Adrenal gland (tissue), 12 donors: Measurements from ENCODE around the gene HMOX2. TPM values are rescaled to one million over a fixed set of nuclear protein-coding genes. Genes with fewer than 3 reads are reported as not detected.
A peak's percentile ranks its signal among the peaks of the same experiment; 100 is the strongest.

Experiments
- DNase-seq, 7 donors: peaks; one replicate each; pipeline ENCODE4 v3.0.0-alpha.2; 2019 to 2020
- H3K27ac ChIP-seq, 5 donors: fragments of 200-600 bp; sonication (generic) in 4 of 5; 1 replicate in 3 of 5; 2 replicates in 2 of 5; pipeline versions ENCODE4 v1.5.1 to v1.8.0; 2016 to 2020; ENCODE audit warnings: mild to moderate bottlenecking in 1 of 5
- H3K27me3 ChIP-seq: fragments of 200-600 bp; 2 replicates; pipeline ENCODE4 v1.8.0; 2021
- H3K36me3 ChIP-seq, 2 donors: fragments of 200-600 bp; replicated peaks in 1 of 2; 1 replicate in 1 of 2; 2 replicates in 1 of 2; pipeline versions ENCODE4 v1.5.1 to v1.8.0; 2018 to 2022
- H3K4me1 ChIP-seq, 2 donors: fragments of 200-600 bp; replicated peaks in 1 of 2; 1 replicate in 1 of 2; 2 replicates in 1 of 2; pipeline versions ENCODE4 v1.5.1 to v1.8.0; 2018 to 2021
- H3K4me3 ChIP-seq, 4 donors: fragments of 200-600 bp; sonication (generic) in 3 of 4; one replicate each; pipeline ENCODE4 v1.5.1; 2016 to 2018
- H3K9me3 ChIP-seq, 3 donors: fragments of 200-600 bp; sonication (generic) in 1 of 3; replicated peaks in 1 of 3; 1 replicate in 2 of 3; 2 replicates in 1 of 3; pipeline versions ENCODE4 v1.5.1 to v1.8.0; 2016 to 2021
- CTCF ChIP-seq, 6 experiments: fragments of 450-650 bp in 4 of 6; fragments of 200-600 bp in 2 of 6; sonication (generic) in 1 of 6; IDR thresholded peaks; 1 replicate in 5 of 6; 2 replicates in 1 of 6; pipeline versions ENCODE4 v1.5.1 to v1.8.0; 2016 to 2021; ENCODE audit warnings: antibody characterized with exemption in 6 of 6, mild to moderate bottlenecking in 2 of 6, moderate library complexity in 1 of 6
- POLR2A ChIP-seq, 2 donors: fragments of 450-650 bp; IDR thresholded peaks; one replicate each; pipeline ENCODE4 v1.6.1; 2017; ENCODE audit warnings: antibody characterized with exemption in 2 of 2, mild to moderate bottlenecking in 2 of 2, moderate library complexity in 1 of 2
- WGBS, 4 donors: extraction: QIAGEN DNeasy Blood & Tissue Kit in 2 of 4; methylation state at CpG; one replicate each; pipeline versions ENCODE4 v1.1.5 to v1.1.7; 2013 to 2017; 5-methylcytosine and 5-hydroxymethylcytosine counted together
- intact Hi-C, 2 donors: fragments of 100-400 bp; cut with DNase I; formaldehyde crosslinking; loops; one replicate each; pipeline versions ENCODE4 v1.14.1 to v1.15.0; 2022 to 2023
- polyA plus RNA-seq, 3 donors: library from polyadenylated mRNA; stranded (reverse); fragments of 200-250 nt in 2 of 3; fragments of 350-450 nt in 1 of 3; fragmentation: Illumina TruSeq in 1 of 3; extraction: RNeasy Lipid Tissue Mini Kit (QIAGEN cat#74804) in 1 of 3; gene quantifications; one replicate each; pipeline ENCODE4 v1.2.3, GENCODE V29; 2013 to 2014
- total RNA-seq, 9 donors: library from RNA; depleted of rRNA in 4 of 9; stranded (reverse); fragments of >200 nt in 4 of 9; fragments of 120-200 nt in 1 of 9; fragmentation: NEBNext Ultra II Directional in 1 of 9; extraction: Animal tissue kit (Norgen Biotek cat#: 25700) in 1 of 9; gene quantifications; one replicate each; pipeline versions ENCODE4 v1.1.0 to v1.2.4, GENCODE V29; 2013 to 2023
- donor health status: healthy with polysubstance abuse.
- donor health status: Bipolar disorder and iron deficiency.
- donor health status: DM: yes; HTN: yes; CAD: no.
- donor health status: DM: no; HTN: no; CAD: no.
- donor health status: DM: no; HTN: no; CAD: no.
- donor health status: DM: yes; HTN: yes; CAD: no.

Gene HMOX2
- total and polyA plus RNA-seq, 12 donors: 36.1 to 114 (median 65.6) TPM

- Histone ChIP-seq H3K9me3 (no peaks in the 10 kb centered on the region), H3K4me3 (no peak overlapping the region), H3K36me3 (no peaks in the 10 kb centered on the region), H3K27me3 (no peaks in the 10 kb centered on the region), H3K4me1 (peaks cover 4 to 29% of the 10 kb centered on the region in 2 donors), H3K27ac (peak overlapping the region; percentile 76 to 88 (median 84))
- TF ChIP-seq CTCF (IDR thresholded peaks at IDR 0.05) (no peak), POLR2A (IDR thresholded peaks at IDR 0.05) (peak in 1 of 2 donors; percentile 88)
- WGBS, 4 donors: 36 to 70% (median 48%) methylated on average over 3 of the region's 3 CpGs
- intact Hi-C loops: no loop called here
- peak in 6 of 7 donors; percentile 62 to 82 (median 72) for DNase-seq
Observed at GRCh38 chr16:4500272-4500671, 24.1 kb downstream of the HMOX2 start.

GRCh38 chr16:4501071-4501478 lies 24.9 kb downstream of the HMOX2 start:
- H3K4me1 ChIP-seq: peaks cover 4 to 29% of the 10 kb centered on the region in 2 donors
- no peaks in the 10 kb centered on the region for H3K36me3 ChIP-seq
- no peaks in the 10 kb centered on the region for H3K9me3 ChIP-seq
- 16 to 25% (median 22%) methylated on average over 5 of the region's 5 CpGs for WGBS, 4 donors
- intact Hi-C loops: no loop called here
- no peak for TF ChIP-seq CTCF (IDR thresholded peaks at IDR 0.05)
- TF ChIP-seq POLR2A (IDR thresholded peaks at IDR 0.05): peak in 1 of 2 donors; percentile 21
- no peaks in the 10 kb centered on the region for H3K27me3 ChIP-seq
- H3K4me3 ChIP-seq: peak overlapping the region in 1 of 4 donors; percentile 38
- DNase-seq: peak in 1 of 7 donors; percentile 24
- H3K27ac ChIP-seq: peak overlapping the region; percentile 76 to 88 (median 84)

- no peak overlapping the region for H3K27ac ChIP-seq
- no peaks in the 10 kb centered on the region for H3K27me3 ChIP-seq
- TF ChIP-seq POLR2A (IDR thresholded peaks at IDR 0.05) (no peak), CTCF (IDR thresholded peaks at IDR 0.05) (no peak)
- no peak overlapping the region for H3K4me3 ChIP-seq
- DNase-seq: peak in 1 of 7 donors; percentile 35
- H3K36me3 ChIP-seq: peaks cover 0 to 41% of the 10 kb centered on the region in 2 donors
- WGBS, 4 donors: 70 to 79% (median 73%) methylated on average over 12 to 13 of the region's 13 CpGs
- peaks cover 2 to 16% of the 10 kb centered on the region in 2 donors for H3K4me1 ChIP-seq
- no peaks in the 10 kb centered on the region for H3K9me3 ChIP-seq
- intact Hi-C loops: loop anchor here in 1 of 2 donors (5.0 kb wide), 1 partner anchor 42 kb away; no protein-coding TSS in a partner anchor
Observed at GRCh38 chr16:4505356-4506147, 29.4 kb downstream of the HMOX2 start.

GRCh38 chr16:4506450-4506849 lies 30.3 kb downstream of the HMOX2 start:
- DNase-seq: peak; percentile 73 to 89 (median 79)
- WGBS, 4 donors: 0 to 7% (median 5%) methylated on average over 2 to 3 of the region's 3 CpGs
- TF ChIP-seq CTCF (IDR thresholded peaks at IDR 0.05): peak; percentile 77 to 94 (median 88)
- no peak for TF ChIP-seq POLR2A (IDR thresholded peaks at IDR 0.05)
- H3K4me1 ChIP-seq: peaks cover 0 to 9% of the 10 kb centered on the region in 2 donors
- H3K27ac ChIP-seq: no peak overlapping the region
- no peaks in the 10 kb centered on the region for H3K9me3 ChIP-seq
- no peak overlapping the region for H3K4me3 ChIP-seq
- no peaks in the 10 kb centered on the region for H3K27me3 ChIP-seq
- intact Hi-C loops: loop anchor here in 1 of 2 donors (5.0 kb wide), 1 partner anchor 41 kb away; no protein-coding TSS in a partner anchor
- H3K36me3 ChIP-seq: peaks cover 0 to 50% of the 10 kb centered on the region in 2 donors
